K562 (cell line): ENCODE data around the gene PTX3.

Experiments
- BACH1 ChIP-seq: fragments of 200-800 bp; sonication (Bioruptor generic); IDR thresholded peaks from 2 replicates; pipeline ENCODE4 v1.6.1; 2016; ENCODE audit warnings: missing genetic modification characterization, missing compliant biosample characterization
- CSDE1 ChIP-seq, 2 experiments: fragments of 450-650 bp; IDR thresholded peaks; 2 replicates each; pipeline ENCODE4 v1.6.1; 2016; ENCODE audit warnings: mild to moderate bottlenecking in 1 of 2
- CTCF ChIP-seq, 3 experiments: IDR thresholded peaks in 2 of 3; conservative IDR thresholded peaks in 1 of 3; 2 replicates each; pipeline ENCODE4 v1.5.1; 2011 to 2012; ENCODE audit warnings: low read length in 3 of 3, mild to moderate bottlenecking in 3 of 3, control low read depth in 2 of 3, improper control_type of control experiment in 1 of 3, inconsistent platforms in 1 of 3, low read depth in 1 of 3, mixed read lengths in 1 of 3, moderate library complexity in 1 of 3; ENCODE audit not compliant: insufficient read depth in 2 of 3
- ELF4 ChIP-seq: fragments of 450-650 bp; formaldehyde crosslinking; IDR thresholded peaks from 2 replicates; pipeline ENCODE4 v1.4.0; 2022; ENCODE audit warnings: missing genetic modification characterization
- HDAC6 ChIP-seq: IDR thresholded peaks from 2 replicates; pipeline ENCODE4 v1.6.1; 2012; ENCODE audit warnings: low read depth, mild to moderate bottlenecking, control low read depth, inconsistent platforms, low read length, moderate library complexity
- POLR2AphosphoS5 ChIP-seq: IDR thresholded peaks from 2 replicates; pipeline ENCODE4 v1.6.1; 2011; ENCODE audit warnings: mild to moderate bottlenecking, low read depth, low read length, moderate library complexity; ENCODE audit not compliant: control insufficient read depth, insufficient read depth
- SAFB2 ChIP-seq: fragments of 200-400 bp; formaldehyde crosslinking; IDR thresholded peaks from 2 replicates; pipeline ENCODE4 v1.6.1; 2018; ENCODE audit warnings: borderline replicate concordance, low read length, low read depth, moderate library complexity; ENCODE audit not compliant: severe bottlenecking
- TARDBP ChIP-seq: fragments of 450-650 bp; IDR thresholded peaks from 2 replicates; pipeline ENCODE4 v1.6.1; 2016
- ZNF143 ChIP-seq: sonication (generic); formaldehyde crosslinking; IDR thresholded peaks from 2 replicates; pipeline ENCODE4 v1.9.0; 2022; ENCODE audit warnings: mild to moderate bottlenecking, missing genetic modification reagents
- ZNF764 ChIP-seq: fragments of 250-450 bp; sonication (Bioruptor Pico); IDR thresholded peaks from 2 replicates; pipeline ENCODE4 v1.4.0; 2020; ENCODE audit warnings: low read depth, mild to moderate bottlenecking, moderate library complexity

- TF ChIP-seq CTCF (IDR thresholded peaks at IDR 0.05 in 2 of 3, conservative IDR thresholded peaks at IDR 0.05 in 1 of 3; ENCODE audit: insufficient read depth in 2 of 3, low read depth in 1 of 3, low read length in 3 of 3) (no peak), HDAC6 (no peak), ELF4 (no peak), ZNF764 (CRISPR knock-in tag) (no peak), CSDE1 (IDR thresholded peaks at IDR 0.05) (no peak), TARDBP (no peak), POLR2AphosphoS5 (no peak), BACH1 (no peak), ZNF143 (CRISPR knock-in tag) (no peak), SAFB2 (no peak)
Measured at GRCh38 chr3:157442729-157443128, 6.1 kb downstream of the PTX3 start.
